Activated CD4-positive, alpha-beta T cell treated with anti-CD3 and anti-CD28 coated beads, Interleukin-2, amount 50 U/mL, for 1 hour (primary cell): ENCODE measurements around the gene SPATA13.

Experiments
- DNase-seq: peaks from one replicate; pipeline ENCODE4 v3.0.0-alpha.2; 2020

Gene SPATA13

DNA sequence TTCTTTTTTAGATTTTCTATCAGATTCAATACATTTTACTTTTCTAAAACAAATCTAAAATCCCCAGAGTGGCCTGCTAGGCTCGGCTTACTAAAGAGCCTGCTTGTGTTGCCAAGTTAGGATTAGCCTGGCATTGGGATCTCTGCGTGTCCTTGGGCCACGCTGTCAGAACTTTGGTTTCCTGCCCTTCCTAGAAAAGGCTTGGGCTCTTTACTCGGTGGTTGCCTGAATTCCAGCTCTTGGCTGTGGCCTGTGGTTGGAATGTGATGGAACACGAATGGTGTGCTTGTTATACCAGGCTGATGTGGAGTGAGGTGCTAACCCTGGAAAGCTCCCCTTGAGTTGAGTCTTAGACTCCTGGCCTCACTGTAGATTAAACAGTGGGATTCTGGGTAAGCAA, 8.5 kb downstream of the SPATA13 start:
- DNase-seq, result no peak

DNA sequence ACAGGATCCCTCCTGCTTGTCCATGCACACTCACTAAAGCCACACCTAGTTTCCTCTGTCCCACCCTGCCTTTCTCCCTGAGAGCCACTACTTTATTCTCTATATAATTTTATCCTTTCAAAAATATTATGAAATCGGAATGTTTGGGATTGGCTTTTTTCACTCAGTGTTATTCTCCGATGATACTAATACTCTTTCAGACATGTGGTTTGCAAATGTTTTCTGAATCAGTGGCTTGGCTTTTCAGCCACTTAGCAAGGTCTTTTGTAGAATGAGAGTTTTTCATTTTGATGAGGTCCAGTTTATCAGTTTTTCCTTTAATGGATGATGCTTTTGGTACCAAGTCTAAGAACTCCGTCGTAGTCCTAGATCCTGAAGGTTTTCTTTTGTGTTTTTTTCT, 11.6 kb downstream of the SPATA13 start:
- no peak for DNase-seq

DNA sequence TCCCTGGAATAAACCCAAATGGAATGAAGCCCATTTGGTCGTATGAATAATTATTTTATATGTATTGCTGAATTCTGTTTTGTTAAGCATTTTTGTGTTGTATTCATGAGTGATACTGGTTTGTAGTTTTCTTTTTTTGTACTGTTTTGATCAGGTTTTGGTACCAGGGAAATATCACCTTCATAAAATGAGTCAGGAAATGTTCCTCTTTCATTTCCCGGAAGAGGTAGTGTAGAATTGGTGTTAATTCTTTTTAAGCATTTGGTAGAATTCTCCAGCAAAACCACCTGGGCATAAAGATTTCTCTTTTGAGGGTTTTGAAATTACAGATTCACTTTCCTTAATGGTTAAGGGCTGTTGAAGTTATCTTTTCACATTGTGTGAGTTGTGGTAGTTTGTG, 13.3 kb downstream of the SPATA13 start:
- DNase-seq, result no peak

DNA sequence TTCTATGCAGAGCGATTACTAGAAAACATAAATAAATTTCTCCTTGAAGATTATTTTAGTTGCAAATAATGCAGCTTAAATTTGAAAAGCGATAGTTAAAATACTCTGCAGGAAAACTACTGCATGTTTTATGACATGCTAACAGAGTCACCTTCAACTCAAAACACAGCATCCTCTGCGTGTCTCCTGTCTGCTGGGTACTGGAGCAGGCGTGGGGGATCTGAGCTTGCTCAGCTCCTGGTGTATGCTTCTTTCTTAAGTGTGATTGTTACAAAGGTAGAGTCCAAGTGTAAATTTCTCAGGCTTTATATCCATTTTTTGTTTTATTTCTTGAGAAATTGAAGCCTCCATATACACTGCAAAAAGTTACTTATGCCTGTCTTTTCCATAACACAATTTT, 15.3 kb downstream of the SPATA13 start:
- DNase-seq, result no peak

DNA sequence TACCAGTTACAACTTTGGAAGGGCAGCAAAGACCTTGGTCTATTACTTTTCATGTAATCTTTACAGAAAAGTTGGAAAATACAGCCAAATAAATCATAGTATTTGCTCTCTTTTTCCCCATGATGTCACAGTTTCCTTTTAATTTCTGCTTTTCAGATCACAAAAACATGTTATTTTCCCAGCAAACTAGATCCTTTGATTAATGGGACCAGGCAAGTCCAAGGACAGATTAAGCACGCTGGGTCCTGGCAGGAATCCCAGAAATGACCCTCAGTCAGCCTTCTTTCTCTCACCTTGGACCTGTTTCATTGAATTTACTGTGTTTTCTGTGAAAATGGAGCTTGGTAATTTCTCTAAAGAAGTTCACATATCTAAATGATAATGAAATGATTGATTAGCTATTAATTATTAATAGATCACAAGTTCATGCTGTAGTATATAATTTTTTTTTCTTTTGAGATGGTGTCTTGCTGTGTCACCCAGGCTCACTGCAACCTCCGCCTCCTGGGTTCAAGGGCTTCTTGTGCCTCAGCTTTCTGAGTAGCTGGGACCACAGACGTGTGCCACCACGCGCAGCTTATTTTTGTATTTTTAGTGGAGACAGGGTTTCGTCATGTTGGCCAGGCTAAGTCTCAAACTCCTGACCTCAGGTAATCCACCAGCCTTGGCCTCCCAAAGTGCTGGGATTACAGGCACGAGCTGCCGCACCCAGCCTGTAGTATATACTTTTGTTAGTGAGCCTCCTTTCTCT, 16.0 kb downstream of the SPATA13 start:
- no peak for DNase-seq

DNA sequence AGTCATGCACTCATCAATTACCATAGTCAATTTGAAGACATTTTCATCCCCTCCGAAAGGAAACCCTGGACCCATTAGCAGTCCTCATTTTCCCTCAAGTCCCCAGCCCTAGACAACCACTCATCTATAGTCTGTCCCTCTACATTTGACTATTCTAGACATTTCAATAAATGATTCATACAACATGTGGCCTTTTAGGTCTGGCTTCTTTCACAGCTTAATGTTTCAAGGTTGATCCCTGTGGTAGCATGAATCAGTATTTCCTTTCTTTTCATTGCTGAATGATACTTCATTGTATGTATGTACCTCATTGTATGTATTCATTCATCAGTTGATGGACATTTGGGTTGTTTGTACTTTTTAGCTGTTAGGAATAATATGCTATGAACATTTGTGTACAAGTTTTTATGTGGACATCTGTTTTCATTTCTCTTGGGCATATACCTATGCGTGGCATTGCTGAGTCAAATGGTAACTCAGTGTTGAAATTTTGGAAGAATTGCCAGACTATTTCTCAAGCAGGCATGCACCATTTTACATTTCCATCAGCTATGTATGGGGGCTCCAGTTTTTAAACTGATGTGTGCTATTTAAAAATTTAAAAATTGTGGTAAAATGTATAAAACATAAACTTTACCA, 18.4 kb downstream of the SPATA13 start:
- no peak for DNase-seq

DNA sequence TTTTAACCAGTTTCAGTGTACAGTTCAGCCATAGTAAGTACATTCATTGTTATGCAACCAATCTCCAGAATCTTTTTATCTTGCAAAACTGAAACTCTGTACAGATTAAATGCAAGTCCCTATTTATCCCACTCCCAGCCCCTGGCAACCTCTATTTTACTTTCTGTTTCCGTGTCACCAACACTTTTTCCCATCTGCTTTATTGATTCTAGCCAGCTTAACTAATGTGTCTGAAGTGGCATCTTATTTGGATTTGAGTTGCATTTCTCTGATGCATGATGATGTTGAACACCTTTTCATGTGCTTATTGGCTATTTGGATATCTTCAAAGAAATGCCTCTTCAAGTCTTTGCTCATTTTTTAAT, 18.9 kb downstream of the SPATA13 start:
- no peak for DNase-seq

DNA sequence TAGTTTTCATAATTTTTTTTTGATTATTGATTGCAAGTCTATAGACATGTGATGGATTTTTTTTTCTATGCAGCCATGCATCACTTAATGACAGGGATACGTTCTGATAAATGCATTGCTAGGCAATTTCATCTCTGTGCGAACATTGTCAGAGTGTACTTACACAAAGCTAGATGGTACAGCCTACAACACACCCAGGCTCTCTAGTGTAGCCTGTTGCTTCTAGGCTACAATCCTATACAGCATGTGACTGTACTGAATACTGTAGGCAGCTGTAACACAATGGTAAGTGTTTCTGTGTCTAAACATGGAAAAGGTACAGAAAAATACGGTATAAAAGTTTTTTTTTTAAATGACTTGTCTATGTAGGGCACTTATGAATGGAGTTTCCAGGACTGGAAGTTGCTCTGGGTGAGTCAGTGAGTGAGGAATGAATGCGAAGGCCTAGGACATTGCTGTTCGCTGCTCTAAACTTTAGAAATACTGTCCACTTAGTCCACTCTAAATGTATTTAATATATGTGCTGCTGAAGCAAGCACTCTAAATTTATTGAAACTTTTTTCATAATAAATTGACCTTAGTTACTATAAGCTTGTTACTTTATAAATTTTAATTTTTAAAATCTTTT, 20.3 kb downstream of the SPATA13 start:
- DNase-seq, result no peak

DNA sequence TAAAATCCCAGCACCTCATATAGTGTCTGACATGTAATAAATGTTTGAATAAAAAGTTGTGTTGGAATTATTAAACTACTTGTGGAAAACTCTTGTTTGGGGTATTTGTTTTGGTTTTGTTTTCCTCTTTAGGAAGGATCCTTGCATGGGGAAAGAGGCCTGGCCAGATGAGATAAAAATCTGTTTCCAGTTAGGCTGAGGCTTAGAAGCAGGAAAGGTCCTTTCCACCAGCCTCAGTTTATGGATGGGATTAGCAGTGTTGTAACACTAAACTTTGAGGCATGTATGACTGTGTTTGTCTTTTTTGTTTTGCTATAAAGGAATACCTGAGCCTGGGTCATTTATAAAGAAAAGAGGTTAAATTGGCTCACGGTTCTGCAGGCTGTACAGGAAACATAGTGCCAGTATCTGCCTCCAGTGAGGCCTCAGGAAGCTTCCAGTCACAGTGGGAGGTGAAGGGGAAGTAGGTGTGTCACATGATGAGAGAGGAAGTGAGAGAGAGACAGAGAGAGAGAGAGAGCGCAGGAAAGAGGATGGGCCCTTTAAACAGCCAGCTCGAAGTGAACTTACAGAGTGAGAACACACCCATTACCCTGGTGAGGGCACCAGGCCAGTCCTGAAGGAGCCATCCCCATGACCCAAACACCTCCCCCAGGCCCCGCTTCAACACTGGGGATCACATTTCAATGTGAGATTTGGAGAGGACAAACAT, 21.6 kb downstream of the SPATA13 start:
- no peak for DNase-seq

DNA sequence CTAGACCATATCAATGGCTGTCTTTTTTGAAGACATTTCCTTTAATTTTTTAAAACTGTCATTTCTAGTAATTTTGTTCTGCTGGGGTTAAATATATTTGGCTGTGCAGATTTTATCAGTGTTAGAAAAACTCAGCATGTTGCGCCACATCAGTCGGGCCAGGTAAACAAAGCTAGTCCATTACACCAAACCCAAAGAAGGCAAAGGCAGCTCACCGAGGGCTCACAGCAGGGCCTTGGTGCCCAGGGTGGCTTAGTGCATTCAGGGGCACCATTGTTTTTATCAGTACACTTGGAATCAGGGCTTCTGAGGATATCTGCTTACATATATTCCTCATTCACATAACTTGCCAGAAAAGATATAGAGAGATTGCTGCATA, 22.2 kb downstream of the SPATA13 start:
- DNase-seq, result no peak

DNA sequence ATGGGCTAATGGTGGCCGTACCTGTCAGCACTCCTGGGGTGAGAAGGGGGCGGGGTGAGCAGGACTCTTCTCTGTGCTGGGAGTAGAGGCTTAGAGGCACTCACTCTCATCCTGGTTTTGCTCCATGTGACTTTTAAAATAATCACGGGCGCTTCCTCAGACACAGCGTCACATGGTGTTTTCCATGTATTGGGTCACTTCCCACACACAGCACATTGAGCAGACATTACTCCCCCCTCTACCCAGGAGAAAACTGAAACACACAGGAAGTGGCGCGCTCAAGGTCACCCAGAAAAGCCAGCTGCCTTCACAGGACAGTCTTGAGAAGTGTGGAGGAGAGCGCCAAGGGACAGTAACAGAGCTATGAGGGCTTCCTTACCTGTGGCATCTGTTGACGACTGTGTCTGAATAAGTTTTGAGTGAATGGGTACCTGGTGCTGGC, 23.2 kb downstream of the SPATA13 start:
- DNase-seq, result no peak

DNA sequence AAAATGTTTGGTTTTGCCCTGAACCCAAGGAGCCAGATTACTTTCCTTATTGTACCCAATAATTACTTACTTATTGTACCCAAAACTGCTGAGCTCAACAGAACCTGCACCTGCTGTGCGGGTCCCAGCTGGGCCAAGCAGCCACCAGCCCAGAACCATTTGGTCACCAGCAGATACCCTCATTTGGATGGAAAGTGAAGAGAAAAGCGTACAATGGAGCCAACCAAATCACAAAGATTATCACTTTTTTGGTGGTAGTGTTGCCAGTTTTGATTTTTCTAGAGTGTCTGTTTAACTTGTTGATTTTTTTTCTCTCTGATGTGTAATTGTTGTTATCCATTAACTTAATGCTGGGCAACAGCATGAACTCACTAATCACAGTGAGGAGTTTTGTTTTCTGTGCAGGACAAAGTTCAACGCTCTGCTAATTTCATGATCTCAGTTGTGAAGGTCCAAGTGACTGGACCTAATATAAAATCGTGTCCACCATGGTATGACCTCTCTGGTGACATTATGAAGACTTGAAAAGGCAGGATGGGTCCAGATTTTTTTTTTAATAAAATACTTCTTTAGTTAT, 23.8 kb downstream of the SPATA13 start:
- no peak for DNase-seq

DNA sequence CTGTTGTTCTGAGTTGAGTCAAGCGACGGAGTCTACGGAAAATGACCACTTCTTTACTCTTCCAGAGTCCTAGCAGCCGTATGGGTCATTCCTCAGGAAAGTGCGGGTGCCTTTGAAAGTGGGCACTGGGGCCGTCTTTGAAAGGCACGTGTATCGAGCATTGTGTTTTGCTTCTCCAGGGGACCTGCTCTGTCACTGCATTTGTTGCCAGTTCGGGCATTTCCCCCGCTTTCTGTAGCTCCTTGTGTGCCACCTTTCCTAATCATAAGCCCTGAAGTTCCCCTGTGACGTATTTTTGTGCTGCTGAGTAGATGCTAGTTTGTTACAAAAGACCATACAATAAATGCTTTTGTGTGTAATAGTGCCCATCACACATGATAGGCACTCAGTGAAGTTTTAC, 24.4 kb downstream of the SPATA13 start:
- DNase-seq, result no peak

DNA sequence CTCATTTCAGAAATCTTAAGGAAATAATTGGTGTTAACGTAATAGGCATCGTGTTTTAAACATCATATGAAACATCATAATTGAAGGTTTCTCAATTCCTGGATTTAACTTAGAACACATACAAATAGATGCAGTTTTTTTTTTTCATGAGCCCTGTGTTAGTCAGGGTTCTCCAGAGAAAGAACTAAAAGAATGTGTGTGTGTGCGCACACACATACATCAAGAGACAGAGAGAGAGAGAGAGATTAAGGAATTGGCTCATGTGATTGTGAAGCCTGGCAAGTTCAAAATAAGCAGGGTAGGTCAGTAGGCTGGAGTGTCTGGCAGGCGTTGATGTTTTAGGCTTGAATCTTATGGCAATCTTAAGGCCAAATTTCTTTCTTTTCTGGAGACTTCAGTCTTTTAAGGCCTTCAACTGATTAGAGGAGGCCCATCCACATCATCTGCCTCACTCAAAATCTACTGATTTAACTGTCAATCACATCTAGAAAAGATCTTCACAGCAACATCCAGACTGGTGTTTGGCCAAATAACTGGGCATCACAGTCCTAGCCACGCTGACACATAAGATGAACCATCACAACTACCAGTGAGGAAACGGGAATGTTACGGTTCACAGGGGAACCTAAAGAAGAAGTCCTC, 25.2 kb downstream of the SPATA13 start:
- no peak for DNase-seq

DNA sequence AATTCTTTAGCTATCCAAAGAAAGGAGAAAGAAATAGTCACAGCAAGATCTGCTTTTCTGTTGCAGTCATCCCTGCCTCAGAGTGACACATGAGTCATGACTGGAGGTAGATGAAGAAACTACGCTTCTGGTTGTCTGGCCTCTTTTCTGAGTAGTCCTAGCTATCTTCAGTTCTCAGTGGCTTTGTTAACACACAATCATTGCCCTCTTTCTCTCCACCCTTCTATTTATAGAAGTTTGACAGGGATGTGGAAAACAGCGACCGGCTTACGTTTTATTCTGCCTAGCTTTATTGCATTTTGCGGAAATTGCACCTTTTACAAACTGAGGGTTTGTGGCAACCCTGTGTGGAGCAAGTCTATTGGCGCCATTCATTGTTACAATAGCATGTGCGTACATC, 26.7 kb downstream of the SPATA13 start:
- no peak for DNase-seq

DNA sequence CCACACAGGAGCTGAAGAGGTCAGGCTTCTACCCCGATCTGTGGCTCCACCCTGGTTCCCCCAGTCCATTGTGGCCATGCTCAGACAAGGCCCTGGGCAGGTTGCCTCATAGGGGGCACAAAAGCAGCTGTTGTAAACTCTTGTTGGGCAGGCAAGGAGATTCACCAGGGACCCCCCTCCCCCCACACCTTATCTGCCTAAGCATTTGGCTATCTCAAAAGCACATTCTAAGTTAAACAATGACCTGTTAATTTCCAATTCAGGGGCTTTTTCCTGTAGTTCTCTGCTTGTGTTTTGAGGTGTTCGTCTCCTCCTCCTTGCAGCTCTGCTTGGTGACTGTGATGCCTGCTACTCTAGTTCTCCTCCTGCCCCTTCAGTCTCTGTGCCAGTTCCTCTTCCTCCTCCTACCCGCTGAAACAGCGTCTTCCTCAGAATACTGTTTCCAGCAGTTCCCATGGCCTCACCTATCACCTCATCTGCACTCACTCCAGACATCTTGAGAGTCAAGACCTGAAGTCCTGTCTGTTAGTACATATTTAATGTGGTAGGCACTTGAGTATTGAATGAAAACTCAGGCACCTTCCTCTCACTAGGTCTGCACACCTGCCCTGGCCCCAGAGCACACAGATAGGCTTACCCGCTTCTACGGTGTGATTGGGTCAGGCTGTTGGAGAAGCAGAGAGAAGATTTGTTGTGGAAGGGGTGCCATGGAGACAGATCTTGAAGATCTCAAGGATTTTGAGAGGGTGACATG, 31.7 kb downstream of the SPATA13 start:
- no peak for DNase-seq

DNA sequence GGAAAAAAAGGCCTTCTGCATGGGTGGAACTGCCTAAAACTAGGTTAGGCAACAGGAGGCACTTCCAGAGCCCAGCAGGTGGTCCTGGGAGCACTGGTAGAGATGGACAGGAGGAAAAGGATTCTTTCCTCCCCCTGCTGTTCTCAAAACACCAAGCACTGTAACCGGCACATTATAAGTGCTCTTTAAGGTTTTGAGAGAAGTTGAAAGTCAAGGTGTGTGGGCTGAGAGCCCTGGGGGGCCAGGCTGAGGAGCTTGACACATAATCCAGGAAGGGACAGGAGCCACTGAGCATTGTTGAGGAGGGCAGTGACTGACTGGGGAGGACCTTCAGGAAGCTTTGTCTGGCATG, 32.3 kb downstream of the SPATA13 start:
- no peak for DNase-seq

DNA sequence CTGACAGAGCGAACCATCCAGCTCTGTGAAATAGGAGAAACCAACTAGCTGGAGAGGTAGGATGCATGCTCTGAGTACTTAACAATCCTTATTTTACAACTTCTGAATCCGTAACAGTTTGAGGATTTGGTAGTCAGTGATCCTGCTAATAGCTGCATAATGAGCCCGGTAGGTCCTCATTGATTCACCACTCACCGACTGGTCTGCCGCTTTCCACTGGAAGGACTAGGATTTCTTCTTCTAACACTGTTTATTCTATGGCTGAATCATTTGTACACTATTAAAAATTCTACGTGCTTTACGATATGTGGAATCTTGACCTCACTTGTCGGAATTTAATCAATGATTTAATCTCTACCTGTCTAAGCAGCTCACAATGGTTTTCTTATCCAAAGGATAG, 33.9 kb downstream of the SPATA13 start:
- no peak for DNase-seq

DNA sequence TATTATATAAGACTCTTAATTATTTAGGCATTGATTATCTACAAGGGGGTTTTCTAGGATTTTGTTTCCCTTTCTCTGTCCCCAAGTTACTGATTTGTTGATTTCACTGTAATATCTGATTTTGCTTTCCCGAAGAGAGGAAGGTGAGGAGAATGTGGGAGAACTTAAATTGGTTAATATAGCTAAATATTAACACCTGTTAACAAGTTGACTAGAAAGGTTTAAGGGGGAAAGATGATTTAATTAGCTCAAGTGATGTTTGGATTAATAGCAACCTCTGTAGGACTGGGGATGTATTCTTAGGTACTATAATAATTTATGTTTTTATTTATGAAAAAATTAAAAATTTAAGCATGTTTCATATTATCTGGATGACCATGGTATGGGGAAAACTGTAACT, 35.1 kb downstream of the SPATA13 start:
- no peak for DNase-seq

DNA sequence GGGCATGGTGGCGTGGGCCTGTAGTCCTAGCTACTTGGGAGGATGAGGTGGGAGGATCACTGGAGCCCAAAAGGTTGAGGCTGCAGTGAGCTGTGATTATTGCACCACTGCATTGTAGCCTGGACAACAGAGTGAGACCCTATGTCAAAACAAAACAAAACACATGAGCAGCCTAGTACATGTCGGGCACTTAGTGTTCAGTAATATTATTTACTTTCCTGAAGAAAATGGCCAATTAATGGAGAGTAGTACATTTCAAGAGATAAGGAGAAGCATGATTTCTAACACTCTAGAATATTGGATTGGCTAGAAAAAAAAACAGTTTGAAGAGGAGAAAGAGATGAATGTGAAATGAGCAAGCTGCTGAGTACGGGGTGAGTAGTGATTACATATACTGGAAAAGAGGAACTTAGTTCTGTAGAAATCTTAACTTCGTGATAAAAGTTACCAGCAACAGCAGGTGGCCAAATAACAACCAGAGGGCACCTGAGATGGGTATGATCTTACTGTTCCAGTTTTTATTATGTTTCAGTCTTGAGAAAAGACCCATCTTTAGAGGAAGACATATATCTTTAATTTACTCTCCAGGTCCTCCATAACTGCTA, 36.2 kb downstream of the SPATA13 start:
- DNase-seq, result no peak

DNA sequence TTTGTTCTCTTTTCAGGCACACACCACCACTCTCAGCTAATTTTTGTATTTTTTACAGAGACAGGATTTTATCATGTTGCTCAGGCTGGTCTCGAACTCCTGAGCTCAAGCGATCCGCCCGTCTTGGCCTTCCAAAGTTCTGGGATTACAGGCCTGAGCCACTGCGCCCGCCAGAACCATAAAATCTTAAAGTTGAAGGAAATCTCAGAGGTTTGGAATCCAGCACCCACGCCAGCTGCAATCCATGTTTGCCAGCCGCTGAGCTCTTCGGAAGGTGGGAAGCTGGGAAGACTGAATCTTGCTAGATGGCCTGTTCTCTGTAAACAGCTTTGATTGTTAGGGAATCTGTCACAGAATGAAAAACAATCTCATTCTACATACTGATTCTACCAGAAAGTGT, 38.5 kb downstream of the SPATA13 start:
- DNase-seq, result no peak

DNA sequence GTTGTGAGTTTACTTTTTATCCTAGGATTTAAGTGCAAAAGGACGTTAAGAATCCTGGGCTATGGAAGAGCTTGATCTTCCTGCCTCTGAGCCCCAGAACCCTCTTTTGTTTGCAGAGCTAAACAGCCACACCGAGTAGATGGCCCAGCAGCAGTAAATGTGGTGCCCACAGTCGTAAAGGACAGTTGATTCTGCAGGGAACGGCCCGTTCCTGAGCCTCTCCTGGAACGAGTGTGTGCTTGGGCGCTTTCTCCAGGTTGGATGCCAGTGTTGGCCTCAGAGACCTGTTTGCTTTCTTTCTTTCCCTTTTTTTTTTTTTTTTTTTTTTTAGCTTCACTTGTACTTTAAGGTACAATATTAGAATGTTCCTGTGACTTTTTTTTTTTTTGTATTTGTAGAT, 41.7 kb downstream of the SPATA13 start:
- DNase-seq, result no peak
